RWPE2 (cell line): ENCODE data around the gene LRCH1.

Source experiments
- ATAC-seq: fragments of 200-7000 bp; cut with Tn5 transposase; 3 replicates; pipeline ENCODE4 v1.9.1; 2021; ENCODE audit warnings: low read depth
- DNase-seq: peaks from one replicate; pipeline ENCODE4 v3.0.0-alpha.2; 2020; ENCODE audit warnings: low spot score
- H3K27ac ChIP-seq: fragments of 450-650 bp; 2 replicates; pipeline ENCODE4 v1.5.1; 2017; ENCODE audit warnings: mild to moderate bottlenecking; ENCODE audit not compliant: poor library complexity, severe bottlenecking
- H3K27me3 ChIP-seq: fragments of 250-450 bp; sonication (Bioruptor Pico); 2 replicates; pipeline ENCODE4 v1.5.1; 2021; ENCODE audit warnings: mild to moderate bottlenecking, moderate library complexity; ENCODE audit not compliant: insufficient read depth, poor library complexity, severe bottlenecking
- H3K36me3 ChIP-seq: fragments of 250-450 bp; sonication (Bioruptor Pico); 2 replicates; pipeline ENCODE4 v1.5.1; 2020; ENCODE audit warnings: low read depth, mild to moderate bottlenecking, moderate library complexity
- H3K4me1 ChIP-seq: fragments of 250-450 bp; sonication (Bioruptor Pico); 2 replicates; pipeline ENCODE4 v1.5.1; 2021; ENCODE audit warnings: mild to moderate bottlenecking, moderate library complexity; ENCODE audit not compliant: insufficient read depth, poor library complexity, severe bottlenecking
- H3K4me3 ChIP-seq: fragments of 250-450 bp; sonication (Bioruptor Pico); 2 replicates; pipeline ENCODE4 v1.5.1; 2021; ENCODE audit warnings: mild to moderate bottlenecking, moderate library complexity; ENCODE audit not compliant: severe bottlenecking
- H3K9me3 ChIP-seq: fragments of 250-450 bp; sonication (Bioruptor Pico); 2 replicates; pipeline ENCODE4 v1.5.1; 2021; ENCODE audit warnings: mild to moderate bottlenecking, moderate library complexity; ENCODE audit not compliant: severe bottlenecking
- TF ChIP-seq, protein P1 (sequence below): fragments of 450-650 bp; IDR thresholded peaks from one replicate; pipeline ENCODE4 v1.5.1; 2017; ENCODE audit warnings: mild to moderate bottlenecking, moderate library complexity; ENCODE audit not compliant: poor library complexity, severe bottlenecking

LRCH1 gene

DNA sequence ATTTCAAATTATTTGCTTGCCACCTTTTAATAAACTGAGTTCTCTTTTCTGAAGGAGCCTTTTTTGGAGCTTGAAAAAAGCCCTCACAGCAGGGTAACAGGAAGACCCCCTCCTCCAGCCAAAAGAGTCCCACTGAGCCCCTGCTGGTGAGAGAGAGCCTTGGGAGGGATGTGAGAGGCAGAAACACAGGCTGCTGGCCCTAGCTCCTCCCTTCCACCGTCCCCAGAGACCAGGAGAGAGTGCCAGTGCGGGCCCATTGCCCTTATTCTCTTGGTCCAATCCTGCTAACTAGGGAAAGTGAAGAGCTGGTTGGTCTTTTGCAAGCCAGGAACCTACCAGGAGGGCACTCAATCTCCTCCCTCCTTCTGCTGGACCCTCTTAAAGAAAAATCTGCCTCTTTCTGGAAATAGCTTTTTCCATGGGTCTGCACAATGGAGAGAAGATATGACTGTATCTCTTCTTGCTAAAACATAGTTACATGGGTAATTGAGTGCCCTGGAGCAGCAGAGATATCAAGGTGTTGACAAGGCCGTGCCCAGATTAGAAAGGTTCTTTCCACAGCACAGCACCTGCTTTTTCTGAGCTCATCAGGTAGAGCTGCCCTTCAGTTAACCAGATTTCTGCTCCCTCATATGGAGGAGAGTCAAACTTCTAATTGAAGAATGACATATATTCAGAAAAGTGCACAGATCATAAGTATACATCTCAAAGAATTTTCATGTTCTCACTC lies 113.9 kb downstream of the LRCH1 start:
- TF ChIP-seq, protein P1, sequence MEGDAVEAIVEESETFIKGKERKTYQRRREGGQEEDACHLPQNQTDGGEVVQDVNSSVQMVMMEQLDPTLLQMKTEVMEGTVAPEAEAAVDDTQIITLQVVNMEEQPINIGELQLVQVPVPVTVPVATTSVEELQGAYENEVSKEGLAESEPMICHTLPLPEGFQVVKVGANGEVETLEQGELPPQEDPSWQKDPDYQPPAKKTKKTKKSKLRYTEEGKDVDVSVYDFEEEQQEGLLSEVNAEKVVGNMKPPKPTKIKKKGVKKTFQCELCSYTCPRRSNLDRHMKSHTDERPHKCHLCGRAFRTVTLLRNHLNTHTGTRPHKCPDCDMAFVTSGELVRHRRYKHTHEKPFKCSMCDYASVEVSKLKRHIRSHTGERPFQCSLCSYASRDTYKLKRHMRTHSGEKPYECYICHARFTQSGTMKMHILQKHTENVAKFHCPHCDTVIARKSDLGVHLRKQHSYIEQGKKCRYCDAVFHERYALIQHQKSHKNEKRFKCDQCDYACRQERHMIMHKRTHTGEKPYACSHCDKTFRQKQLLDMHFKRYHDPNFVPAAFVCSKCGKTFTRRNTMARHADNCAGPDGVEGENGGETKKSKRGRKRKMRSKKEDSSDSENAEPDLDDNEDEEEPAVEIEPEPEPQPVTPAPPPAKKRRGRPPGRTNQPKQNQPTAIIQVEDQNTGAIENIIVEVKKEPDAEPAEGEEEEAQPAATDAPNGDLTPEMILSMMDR = no peak
- H3K4me1 ChIP-seq = peaks cover 6% of the 10 kb centered on the region
- no peaks in the 10 kb centered on the region for H3K27me3 ChIP-seq
- H3K27ac ChIP-seq = no peak overlapping the region
- DNase-seq (no peak), ATAC-seq (no peak)
- no peaks in the 10 kb centered on the region for H3K9me3 ChIP-seq
- peaks cover 11% of the 10 kb centered on the region; the same call in 1 of the 2 replicates for H3K36me3 ChIP-seq
- no peak overlapping the region for H3K4me3 ChIP-seq

DNA sequence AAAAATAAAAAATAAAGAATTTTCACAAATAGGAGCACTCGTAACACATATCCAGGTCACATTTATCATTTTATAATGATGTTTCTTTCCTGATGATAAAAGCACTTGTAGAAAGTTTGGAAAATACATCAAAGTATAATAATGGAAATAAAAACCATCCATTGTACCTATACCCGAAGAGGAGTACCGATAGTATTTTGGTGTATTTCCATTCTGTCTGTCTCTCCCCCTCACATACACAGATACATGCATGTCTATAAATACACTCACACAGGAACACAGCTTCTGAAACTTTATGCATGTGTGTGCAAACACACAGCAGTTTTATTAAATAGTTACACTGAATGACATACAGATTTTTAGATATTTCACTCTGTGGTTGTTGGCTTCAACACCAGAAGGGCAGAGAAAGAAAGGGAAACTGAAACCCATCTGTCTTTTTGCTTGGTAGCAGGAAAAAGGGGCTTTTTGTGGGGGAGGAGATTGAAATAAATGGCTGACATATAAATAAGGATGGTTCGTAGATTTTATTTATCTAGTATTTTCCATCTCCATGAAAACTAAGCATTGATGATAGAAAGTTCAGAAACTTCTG lies 114.8 kb downstream of the LRCH1 start:
- no peak overlapping the region for H3K4me3 ChIP-seq
- ATAC-seq = no peak
- no peak overlapping the region for H3K27ac ChIP-seq
- DNase-seq = no peak
- no peaks in the 10 kb centered on the region for H3K27me3 ChIP-seq
- H3K36me3 ChIP-seq = peaks cover 11% of the 10 kb centered on the region; the same call in 1 of the 2 replicates
- TF ChIP-seq, protein P1 = no peak
- peaks cover 6% of the 10 kb centered on the region for H3K4me1 ChIP-seq
- H3K9me3 ChIP-seq = no peaks in the 10 kb centered on the region

DNA sequence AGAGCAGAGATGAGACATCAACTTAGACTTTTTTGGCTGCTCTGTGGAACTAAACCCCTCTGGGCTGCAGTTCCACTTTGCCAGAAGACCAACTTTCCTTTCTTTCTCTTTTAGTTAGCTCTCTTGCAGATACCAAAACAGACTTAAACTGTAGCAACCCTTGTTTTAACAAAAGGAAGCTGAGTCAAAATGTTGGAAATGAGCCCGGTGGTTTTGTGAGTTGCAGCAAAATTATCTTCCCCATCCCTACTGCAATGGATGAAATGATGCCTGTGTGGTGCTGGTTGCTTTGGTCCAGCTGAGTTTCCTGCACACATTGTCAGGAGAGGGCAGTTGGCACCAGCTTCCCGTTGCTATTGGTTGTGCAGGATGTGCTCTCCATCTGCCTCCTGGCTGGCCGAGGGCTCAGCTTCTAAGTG lies 115.3 kb downstream of the LRCH1 start:
- Histone ChIP-seq H3K9me3 (no peaks in the 10 kb centered on the region), H3K4me3 (no peak overlapping the region), H3K27ac (no peak overlapping the region), H3K36me3 (peaks cover 11% of the 10 kb centered on the region; the same call in 1 of the 2 replicates), H3K4me1 (peaks cover 6% of the 10 kb centered on the region), H3K27me3 (no peaks in the 10 kb centered on the region)
- TF ChIP-seq, protein P1 = no peak
- DNase-seq = no peak
- no peak for ATAC-seq

DNA sequence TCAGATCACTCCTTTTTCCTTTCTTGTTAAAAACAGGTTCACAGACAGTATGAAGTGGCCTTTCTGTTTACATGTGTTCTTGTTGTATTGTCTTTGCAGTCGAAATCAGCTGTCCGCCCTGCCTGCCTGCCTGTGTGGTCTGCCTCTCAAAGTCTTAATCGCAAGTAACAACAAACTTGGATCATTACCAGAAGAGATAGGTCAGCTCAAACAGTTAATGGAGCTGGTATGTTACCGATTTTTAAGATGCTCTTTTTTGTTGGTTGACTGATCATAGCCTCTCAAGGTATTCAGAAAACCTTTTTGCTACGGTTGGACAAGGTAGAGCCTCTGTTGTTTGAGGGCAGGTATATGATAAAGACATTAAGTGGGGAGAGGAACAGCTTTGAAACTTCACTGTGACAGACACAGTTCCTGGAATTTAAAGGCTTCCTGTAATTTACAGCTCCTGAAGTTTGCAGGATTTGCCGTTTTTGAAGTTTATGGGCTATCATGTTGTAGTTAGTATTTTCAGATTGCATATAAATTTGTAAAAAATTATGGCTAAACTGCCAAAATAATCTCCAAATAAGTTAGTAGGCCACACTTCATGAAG lies 116.1 kb downstream of the LRCH1 start:
- no peak overlapping the region for H3K4me3 ChIP-seq
- no peaks in the 10 kb centered on the region for H3K27me3 ChIP-seq
- TF ChIP-seq, protein P1 = no peak
- DNase-seq (no peak), ATAC-seq (no peak)
- no peaks in the 10 kb centered on the region for H3K9me3 ChIP-seq
- no peak overlapping the region for H3K27ac ChIP-seq
- peaks cover 11% of the 10 kb centered on the region; the same call in 1 of the 2 replicates for H3K36me3 ChIP-seq
- H3K4me1 ChIP-seq = peaks cover 6% of the 10 kb centered on the region
